Lung (tissue), 12 donors: ENCODE data around the gene PPP6R3. TPM values are rescaled to one million over a fixed set of nuclear protein-coding genes. Genes with fewer than 3 reads are reported as not detected.

ENCODE experiments used
- ATAC-seq: fragments of 200-7000 bp; cut with Tn5 transposase; one replicate; pipeline ENCODE4 v1.9.1; 2020; ENCODE audit warnings: moderate number of reproducible peaks; ENCODE audit not compliant: insufficient read depth, low FRiP score
- DNase-seq, 3 donors: peaks; one replicate each; pipeline ENCODE4 v3.0.0-alpha.2; 2013 to 2017
- H3K27ac ChIP-seq, 2 donors: one replicate each; pipeline ENCODE4 v1.5.1; 2013; ENCODE audit warnings: mild to moderate bottlenecking in 2 of 2, moderate library complexity in 2 of 2, control low read depth in 1 of 2, inconsistent platforms in 1 of 2, low read depth in 1 of 2, low read length in 1 of 2
- H3K27me3 ChIP-seq, 3 donors: one replicate each; pipeline ENCODE4 v1.5.1; 2013; ENCODE audit warnings: low read length in 2 of 3; ENCODE audit not compliant: control insufficient read depth in 3 of 3, insufficient read depth in 3 of 3
- H3K36me3 ChIP-seq, 4 donors: one replicate each; pipeline ENCODE4 v1.5.1; 2013; ENCODE audit warnings: low read length in 4 of 4, mild to moderate bottlenecking in 1 of 4, moderate library complexity in 1 of 4; ENCODE audit not compliant: control insufficient read depth in 4 of 4, insufficient read depth in 4 of 4
- H3K4me1 ChIP-seq, 5 donors: one replicate each; pipeline ENCODE4 v1.5.1; 2013; ENCODE audit warnings: low read length in 5 of 5, mild to moderate bottlenecking in 2 of 5, moderate library complexity in 1 of 5; ENCODE audit not compliant: control insufficient read depth in 5 of 5, insufficient read depth in 5 of 5
- H3K4me3 ChIP-seq: one replicate; pipeline ENCODE4 v1.5.1; 2013; ENCODE audit warnings: mild to moderate bottlenecking, control low read depth, moderate library complexity
- H3K9ac ChIP-seq, 2 donors: one replicate each; pipeline ENCODE4 v1.5.1; 2013; ENCODE audit warnings: low read length in 2 of 2, control low read depth in 1 of 2; ENCODE audit not compliant: insufficient read depth in 1 of 2
- H3K9me3 ChIP-seq, 4 donors: one replicate each; pipeline ENCODE4 v1.5.1; 2013; ENCODE audit warnings: low read length in 3 of 4, mild to moderate bottlenecking in 1 of 4, moderate library complexity in 1 of 4; ENCODE audit not compliant: control insufficient read depth in 4 of 4, insufficient read depth in 3 of 4
- WGBS, 2 donors: extraction: QIAGEN DNeasy Blood & Tissue Kit; methylation state at CpG; one replicate each; pipeline ENCODE4 v1.1.7; 2013; 5-methylcytosine and 5-hydroxymethylcytosine counted together
- polyA plus RNA-seq, 2 donors: library from polyadenylated mRNA; stranded (reverse); fragments of 200-250 nt; gene quantifications; one replicate each; pipeline ENCODE4 v1.2.1, GENCODE V29; 2013
- total RNA-seq, 2 donors: library from RNA; depleted of rRNA in 1 of 2; stranded (reverse); fragments of >200 nt in 1 of 2; gene quantifications; one replicate each; pipeline ENCODE4 v1.2.1, GENCODE V29; 2014 to 2021
- TF ChIP-seq, protein P1 (sequence below): IDR thresholded peaks from 2 replicates; pipeline ENCODE4 v1.5.1; 2012; ENCODE audit warnings: mild to moderate bottlenecking; ENCODE audit errors: control extremely low read depth, extremely low read depth
- donor health status: control.
- donor health status: control.
- donor health status: Bipolar disorder and iron deficiency.
- donor health status: healthy.
- donor health status: DM: yes; HTN: yes; CAD: no.

Gene PPP6R3
- total and polyA plus RNA-seq, 4 donors: 28.5 to 217 (median 60.7) TPM

DNA sequence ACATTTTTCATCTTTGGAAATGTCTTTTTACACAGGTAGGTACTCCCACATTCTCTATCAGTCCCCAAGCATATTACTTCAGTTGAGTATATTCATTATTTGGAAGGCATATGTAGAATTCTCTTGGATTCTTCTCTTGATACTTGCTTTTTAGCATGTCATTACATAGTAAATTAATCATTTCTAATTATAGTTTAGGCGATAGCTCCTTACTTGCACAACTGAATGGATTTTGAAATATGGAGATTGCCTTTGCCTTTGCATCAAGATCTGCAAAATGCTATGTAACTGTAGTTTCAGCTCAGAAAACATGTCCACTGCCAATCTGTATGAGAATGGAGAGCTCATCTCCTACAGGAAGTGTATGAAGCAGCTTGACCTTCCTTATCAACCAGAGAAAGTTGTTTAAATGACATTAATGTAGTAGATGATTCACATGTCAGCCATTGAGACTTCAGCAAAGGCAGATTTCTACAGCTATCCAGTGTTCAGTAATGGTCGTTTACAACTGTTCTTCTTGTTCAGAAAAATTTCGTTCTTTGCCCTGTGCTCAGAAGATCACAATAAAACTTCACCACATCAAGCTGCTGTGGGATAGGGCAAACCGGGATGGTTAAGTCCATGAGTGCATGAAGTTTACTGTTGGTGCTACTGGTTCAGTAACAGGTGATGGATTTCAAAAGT is 61.6 kb downstream of the PPP6R3 start:
- TF ChIP-seq, protein P1, sequence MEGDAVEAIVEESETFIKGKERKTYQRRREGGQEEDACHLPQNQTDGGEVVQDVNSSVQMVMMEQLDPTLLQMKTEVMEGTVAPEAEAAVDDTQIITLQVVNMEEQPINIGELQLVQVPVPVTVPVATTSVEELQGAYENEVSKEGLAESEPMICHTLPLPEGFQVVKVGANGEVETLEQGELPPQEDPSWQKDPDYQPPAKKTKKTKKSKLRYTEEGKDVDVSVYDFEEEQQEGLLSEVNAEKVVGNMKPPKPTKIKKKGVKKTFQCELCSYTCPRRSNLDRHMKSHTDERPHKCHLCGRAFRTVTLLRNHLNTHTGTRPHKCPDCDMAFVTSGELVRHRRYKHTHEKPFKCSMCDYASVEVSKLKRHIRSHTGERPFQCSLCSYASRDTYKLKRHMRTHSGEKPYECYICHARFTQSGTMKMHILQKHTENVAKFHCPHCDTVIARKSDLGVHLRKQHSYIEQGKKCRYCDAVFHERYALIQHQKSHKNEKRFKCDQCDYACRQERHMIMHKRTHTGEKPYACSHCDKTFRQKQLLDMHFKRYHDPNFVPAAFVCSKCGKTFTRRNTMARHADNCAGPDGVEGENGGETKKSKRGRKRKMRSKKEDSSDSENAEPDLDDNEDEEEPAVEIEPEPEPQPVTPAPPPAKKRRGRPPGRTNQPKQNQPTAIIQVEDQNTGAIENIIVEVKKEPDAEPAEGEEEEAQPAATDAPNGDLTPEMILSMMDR: no peak
- no peak overlapping the region for H3K9ac ChIP-seq
- no peak overlapping the region for H3K27ac ChIP-seq
- WGBS, 2 donors: 76 to 77% methylated on average over 4 of the region's 4 CpGs
- H3K27me3 ChIP-seq: no peaks in the 10 kb centered on the region
- DNase-seq (no peak), ATAC-seq (no peak)
- H3K9me3 ChIP-seq: no peaks in the 10 kb centered on the region
- peaks cover 0 to 31% (median 4%) of the 10 kb centered on the region in 5 donors for H3K4me1 ChIP-seq
- no peak overlapping the region for H3K4me3 ChIP-seq
- H3K36me3 ChIP-seq: peaks cover 20 to 48% (median 36%) of the 10 kb centered on the region in 4 donors

- H3K27me3 ChIP-seq: no peaks in the 10 kb centered on the region
- no peak for DNase-seq
- no peak overlapping the region for H3K27ac ChIP-seq
- WGBS, 2 donors: 94 to 98% methylated on average over 4 of the region's 4 CpGs
- H3K9me3 ChIP-seq: no peaks in the 10 kb centered on the region
- no peak for ATAC-seq
- peaks cover 23 to 55% (median 38%) of the 10 kb centered on the region in 4 donors for H3K36me3 ChIP-seq
- TF ChIP-seq, protein P1: no peak
- no peak overlapping the region for H3K4me3 ChIP-seq
- no peak overlapping the region for H3K9ac ChIP-seq
- peaks cover 0 to 28% (median 5%) of the 10 kb centered on the region in 5 donors for H3K4me1 ChIP-seq
These were observed 62.5 kb downstream of the PPP6R3 start for GRCh38 chr11:68523033-68523432.

DNA sequence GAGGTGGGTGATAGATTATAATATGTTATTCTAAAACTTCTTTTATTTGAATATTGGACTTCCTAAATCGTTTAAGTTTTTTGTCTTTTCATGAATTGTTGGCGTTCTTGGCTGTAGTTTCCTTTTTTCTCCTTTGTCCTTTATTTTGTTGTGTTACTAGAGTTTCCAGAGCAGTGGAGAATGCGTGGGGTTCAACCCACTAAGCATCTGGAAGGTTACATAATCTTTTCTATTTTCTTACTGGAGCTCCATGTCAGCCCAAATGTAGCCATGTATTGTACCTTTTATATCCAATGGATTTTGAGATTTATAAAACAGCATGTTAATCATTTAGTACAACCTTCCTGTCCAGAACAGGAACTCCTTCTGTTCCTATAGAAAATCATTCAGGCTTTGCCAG is 63.2 kb downstream of the PPP6R3 start:
- H3K36me3 ChIP-seq: peaks cover 23 to 58% (median 40%) of the 10 kb centered on the region in 4 donors
- H3K27ac ChIP-seq: no peak overlapping the region
- no peaks in the 10 kb centered on the region for H3K27me3 ChIP-seq
- 73 to 80% methylated on average over 3 of the region's 3 CpGs for WGBS, 2 donors
- peaks cover 0 to 28% (median 5%) of the 10 kb centered on the region in 5 donors for H3K4me1 ChIP-seq
- no peak overlapping the region for H3K4me3 ChIP-seq
- H3K9ac ChIP-seq: no peak overlapping the region
- TF ChIP-seq, protein P1: no peak
- no peaks in the 10 kb centered on the region for H3K9me3 ChIP-seq
- DNase-seq (no peak), ATAC-seq (no peak)
